Esophagus muscularis mucosa (tissue), 4 donors: ENCODE data around the gene ZNF750.

ENCODE experiments used
- EP300 ChIP-seq: sonication (generic); formaldehyde crosslinking; IDR thresholded peaks from one replicate; pipeline ENCODE4 v1.6.1; 2017; ENCODE audit warnings: antibody characterized with exemption
- POLR2A ChIP-seq: fragments of 450-650 bp; IDR thresholded peaks from one replicate; pipeline ENCODE4 v1.6.1; 2017; ENCODE audit warnings: antibody characterized with exemption, moderate library complexity, mild to moderate bottlenecking, low read depth
- POLR2AphosphoS5 ChIP-seq, 2 donors: sonication (generic); formaldehyde crosslinking; IDR thresholded peaks; one replicate each; pipeline ENCODE4 v1.6.1; 2017; ENCODE audit warnings: antibody characterized with exemption in 2 of 2
- TF ChIP-seq, protein P1 (sequence below), 3 experiments: fragments of 200-600 bp in 2 of 3; fragments of 450-650 bp in 1 of 3; sonication (generic) in 2 of 3; IDR thresholded peaks; one replicate each; pipeline ENCODE4 v1.5.1; 2017 to 2019; ENCODE audit warnings: antibody characterized with exemption in 3 of 3, mild to moderate bottlenecking in 2 of 3, moderate library complexity in 1 of 3

DNA sequence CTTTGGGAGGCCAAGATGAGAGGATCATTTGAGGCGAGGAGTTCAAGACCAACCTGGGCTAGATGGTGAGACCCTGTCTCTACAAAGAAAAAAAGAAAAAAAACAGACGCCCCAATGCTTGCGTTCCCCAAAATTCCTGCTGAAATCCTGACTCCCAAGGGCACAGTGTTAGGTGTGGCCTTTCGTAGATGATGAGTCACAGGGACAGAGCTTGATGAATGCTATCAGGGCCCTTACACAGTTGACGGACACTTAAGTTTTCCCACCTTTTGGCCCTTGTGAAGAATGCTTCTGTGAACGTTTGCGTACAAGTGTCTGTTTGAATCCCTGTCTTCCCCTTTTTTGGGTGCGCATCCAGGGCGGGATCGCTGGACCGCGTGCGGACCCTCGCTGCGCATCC lies 16.5 kb upstream of the ZNF750 start:
- TF ChIP-seq POLR2A (no peak), POLR2AphosphoS5 (IDR thresholded peaks at IDR 0.05) (no peak), EP300 (no peak)
- TF ChIP-seq, protein P1, sequence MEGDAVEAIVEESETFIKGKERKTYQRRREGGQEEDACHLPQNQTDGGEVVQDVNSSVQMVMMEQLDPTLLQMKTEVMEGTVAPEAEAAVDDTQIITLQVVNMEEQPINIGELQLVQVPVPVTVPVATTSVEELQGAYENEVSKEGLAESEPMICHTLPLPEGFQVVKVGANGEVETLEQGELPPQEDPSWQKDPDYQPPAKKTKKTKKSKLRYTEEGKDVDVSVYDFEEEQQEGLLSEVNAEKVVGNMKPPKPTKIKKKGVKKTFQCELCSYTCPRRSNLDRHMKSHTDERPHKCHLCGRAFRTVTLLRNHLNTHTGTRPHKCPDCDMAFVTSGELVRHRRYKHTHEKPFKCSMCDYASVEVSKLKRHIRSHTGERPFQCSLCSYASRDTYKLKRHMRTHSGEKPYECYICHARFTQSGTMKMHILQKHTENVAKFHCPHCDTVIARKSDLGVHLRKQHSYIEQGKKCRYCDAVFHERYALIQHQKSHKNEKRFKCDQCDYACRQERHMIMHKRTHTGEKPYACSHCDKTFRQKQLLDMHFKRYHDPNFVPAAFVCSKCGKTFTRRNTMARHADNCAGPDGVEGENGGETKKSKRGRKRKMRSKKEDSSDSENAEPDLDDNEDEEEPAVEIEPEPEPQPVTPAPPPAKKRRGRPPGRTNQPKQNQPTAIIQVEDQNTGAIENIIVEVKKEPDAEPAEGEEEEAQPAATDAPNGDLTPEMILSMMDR (IDR thresholded peaks at IDR 0.05) = no peak
